Glutamatergic neuron (in vitro differentiated cells): ENCODE measurements around the gene PRR29. TPM values are rescaled to one million over a fixed set of nuclear protein-coding genes. Genes with fewer than 3 reads are reported as not detected.
A peak's percentile ranks its signal among the peaks of the same experiment; 100 is the strongest.

Source experiments
- DNase-seq: peaks from one replicate; pipeline ENCODE4 v3.0.0; 2022
- H3K27ac Mint-ChIP-seq: one replicate; pipeline ENCODE4 v1.8.0; 2020; ENCODE audit warnings: mild to moderate bottlenecking, mixed read lengths, inconsistent platforms; ENCODE audit not compliant: unreplicated experiment
- H3K27me3 Mint-ChIP-seq: one replicate; pipeline ENCODE4 v1.8.0; 2020; ENCODE audit warnings: mild to moderate bottlenecking, moderate library complexity, mixed read lengths, inconsistent platforms; ENCODE audit not compliant: unreplicated experiment
- H3K36me3 Mint-ChIP-seq: one replicate; pipeline ENCODE4 v1.8.0; 2020; ENCODE audit warnings: mild to moderate bottlenecking, mixed read lengths, inconsistent platforms; ENCODE audit not compliant: unreplicated experiment
- H3K4me1 Mint-ChIP-seq: one replicate; pipeline ENCODE4 v1.8.0; 2020; ENCODE audit warnings: mild to moderate bottlenecking, low read depth, mixed read lengths, inconsistent platforms; ENCODE audit not compliant: unreplicated experiment
- H3K4me3 Mint-ChIP-seq: one replicate; pipeline ENCODE4 v1.8.0; 2020; ENCODE audit warnings: mild to moderate bottlenecking, mixed read lengths, inconsistent platforms; ENCODE audit not compliant: unreplicated experiment
- H3K9me3 Mint-ChIP-seq: one replicate; pipeline ENCODE4 v1.8.0; 2020; ENCODE audit warnings: mild to moderate bottlenecking, moderate library complexity, mixed read lengths, inconsistent platforms; ENCODE audit not compliant: unreplicated experiment
- total RNA-seq: library from RNA; stranded (reverse); fragmentation: NEBNext Ultra II Directional; extraction: Animal tissue kit (Norgen Biotek cat#: 25700); gene quantifications from one replicate; pipeline ENCODE4 v1.2.1, GENCODE V29; 2021; ENCODE audit not compliant: unreplicated experiment
- TF ChIP-seq, protein P1 (sequence below): fragments of 200-600 bp; sonication (generic); IDR thresholded peaks from one replicate; pipeline ENCODE4 v1.5.0; 2021; ENCODE audit not compliant: partially characterized antibody, unreplicated experiment

PRR29 gene
- total RNA-seq, 1 donor from 2014 or later = not detected

- TF ChIP-seq, protein P1, sequence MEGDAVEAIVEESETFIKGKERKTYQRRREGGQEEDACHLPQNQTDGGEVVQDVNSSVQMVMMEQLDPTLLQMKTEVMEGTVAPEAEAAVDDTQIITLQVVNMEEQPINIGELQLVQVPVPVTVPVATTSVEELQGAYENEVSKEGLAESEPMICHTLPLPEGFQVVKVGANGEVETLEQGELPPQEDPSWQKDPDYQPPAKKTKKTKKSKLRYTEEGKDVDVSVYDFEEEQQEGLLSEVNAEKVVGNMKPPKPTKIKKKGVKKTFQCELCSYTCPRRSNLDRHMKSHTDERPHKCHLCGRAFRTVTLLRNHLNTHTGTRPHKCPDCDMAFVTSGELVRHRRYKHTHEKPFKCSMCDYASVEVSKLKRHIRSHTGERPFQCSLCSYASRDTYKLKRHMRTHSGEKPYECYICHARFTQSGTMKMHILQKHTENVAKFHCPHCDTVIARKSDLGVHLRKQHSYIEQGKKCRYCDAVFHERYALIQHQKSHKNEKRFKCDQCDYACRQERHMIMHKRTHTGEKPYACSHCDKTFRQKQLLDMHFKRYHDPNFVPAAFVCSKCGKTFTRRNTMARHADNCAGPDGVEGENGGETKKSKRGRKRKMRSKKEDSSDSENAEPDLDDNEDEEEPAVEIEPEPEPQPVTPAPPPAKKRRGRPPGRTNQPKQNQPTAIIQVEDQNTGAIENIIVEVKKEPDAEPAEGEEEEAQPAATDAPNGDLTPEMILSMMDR = no peak
- H3K27me3 Mint-ChIP-seq = peaks cover 14% of the 10 kb centered on the region
- H3K9me3 Mint-ChIP-seq = peaks cover 6% of the 10 kb centered on the region
These were observed 849 bp downstream of the PRR29 start for GRCh38 chr17:63998721-63999679.

GRCh38 chr17:63999680-64000531 lies 1.8 kb downstream of the PRR29 start:
- no peak for DNase-seq
- TF ChIP-seq, protein P1 = no peak
- H3K4me3 Mint-ChIP-seq = peak overlapping the region; percentile 17
- no peaks in the 10 kb centered on the region for H3K36me3 Mint-ChIP-seq
- H3K9me3 Mint-ChIP-seq = peaks cover 6% of the 10 kb centered on the region
- no peak overlapping the region for H3K27ac Mint-ChIP-seq
- peaks cover 14% of the 10 kb centered on the region for H3K27me3 Mint-ChIP-seq
- H3K4me1 Mint-ChIP-seq = no peaks in the 10 kb centered on the region

More at GRCh38 chr17:63998721-63999679, 849 bp downstream of the PRR29 start:
- H3K27ac Mint-ChIP-seq = no peak overlapping the region
- no peaks in the 10 kb centered on the region for H3K36me3 Mint-ChIP-seq
- H3K4me3 Mint-ChIP-seq = peak overlapping the region; percentile 17
- DNase-seq = no peak
- no peaks in the 10 kb centered on the region for H3K4me1 Mint-ChIP-seq

GRCh38 chr17:64001091-64001579 lies 3.0 kb downstream of the PRR29 start:
- Mint-ChIP-seq H3K27me3 (peaks cover 14% of the 10 kb centered on the region), H3K4me3 (no peak overlapping the region), H3K4me1 (no peaks in the 10 kb centered on the region), H3K27ac (no peak overlapping the region), H3K9me3 (peaks cover 4% of the 10 kb centered on the region), H3K36me3 (no peaks in the 10 kb centered on the region)
- TF ChIP-seq, protein P1 = no peak
- DNase-seq = no peak

DNA sequence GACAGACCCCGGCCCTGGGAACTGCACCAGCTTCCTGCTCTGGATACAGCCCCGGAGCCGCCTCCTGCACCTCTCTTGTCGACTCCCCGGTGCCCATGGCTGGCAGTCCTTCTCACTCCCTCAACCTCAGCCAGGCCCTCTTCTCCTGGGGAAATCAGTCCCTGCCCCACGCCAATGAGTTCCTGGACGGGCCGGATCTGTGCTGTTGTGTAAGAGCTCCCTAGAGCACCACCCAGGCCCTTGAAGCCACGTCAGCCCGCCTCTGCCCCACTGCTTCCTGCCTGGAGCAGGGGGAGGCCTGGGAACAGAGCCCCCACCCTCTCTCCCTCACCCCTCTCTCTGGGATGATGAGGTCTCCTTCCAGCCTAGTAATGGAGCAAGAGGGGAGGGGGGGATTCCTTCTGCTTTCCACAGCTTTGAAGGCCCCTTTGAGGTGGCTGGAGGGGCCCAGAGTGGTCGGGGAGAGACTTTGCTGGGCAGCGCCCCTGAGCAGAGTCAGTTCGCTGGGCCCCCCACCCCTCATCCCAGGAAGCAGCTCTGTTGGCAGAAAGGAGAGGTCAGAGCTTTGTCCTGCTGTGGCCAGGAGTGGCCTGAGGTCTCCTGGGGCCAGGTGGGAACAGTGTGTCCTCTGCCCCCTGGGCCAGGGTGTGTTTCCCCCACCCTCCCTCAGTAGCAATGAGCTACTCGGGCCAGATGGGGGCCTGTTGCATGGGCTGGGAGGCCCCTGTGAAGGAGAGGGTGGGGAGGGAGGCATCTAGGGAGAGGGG lies 3.8 kb downstream of the PRR29 start:
- Mint-ChIP-seq H3K27me3 (peaks cover 10% of the 10 kb centered on the region), H3K4me3 (no peak overlapping the region), H3K9me3 (peaks cover 4% of the 10 kb centered on the region), H3K27ac (no peak overlapping the region), H3K36me3 (no peaks in the 10 kb centered on the region), H3K4me1 (no peaks in the 10 kb centered on the region)
- no peak for DNase-seq
- TF ChIP-seq, protein P1 = no peak
